ENCODE measurements around the gene CEACAM1. TPM values are rescaled to one million over a fixed set of nuclear protein-coding genes. Genes with fewer than 3 reads are reported as not detected.
"Not testable (repeated sequence)": the region's sequence is repeated elsewhere in the genome, so short reads cannot be mapped to it uniquely, and the experiment has no call there.

The CEACAM1 gene
- polyA plus RNA-seq, 4 donors = 16.3 to 54.2 (median 32.9) TPM

- Histone ChIP-seq H3K27ac (ENCODE audit: low read depth in 1 of 3, low read length in 2 of 3) (peak overlapping the region; percentile 87 to 94 (median 89)), H3K9me3 (ENCODE audit: control insufficient read depth in 2 of 2, insufficient read depth in 1 of 2, low read depth in 1 of 2, low read length in 1 of 2) (no peaks in the 10 kb centered on the region), H3K4me1 (ENCODE audit: control insufficient read depth in 3 of 3, insufficient read depth in 2 of 3, low read depth in 1 of 3, low read length in 2 of 3) (peaks cover 0 to 12% (median 5%) of the 10 kb centered on the region in 3 donors), H3K36me3 (ENCODE audit: control insufficient read depth in 3 of 3, insufficient read depth in 2 of 3, low read depth in 1 of 3, low read length in 3 of 3) (peaks cover 0 to 15% (median 5%) of the 10 kb centered on the region in 3 donors), H3K4me3 (ENCODE audit: low read depth in 1 of 3, low read length in 3 of 3) (peak overlapping the region in 2 of 3 donors; percentile 46 to 70), H3K27me3 (ENCODE audit: control insufficient read depth in 3 of 3, insufficient read depth in 3 of 3, low read length in 3 of 3) (no peaks in the 10 kb centered on the region)
- no peak for FAIRE-seq
- peak; percentile 87 to 89 for DNase-seq
- WGBS, 3 donors = 39 to 65% (median 53%) methylated on average over 3 of the region's 3 CpGs
Observed at GRCh38 chr19:42529248-42529764, 1.0 kb upstream of the CEACAM1 start.

GRCh38 chr19:42524943-42525342 lies 3.3 kb downstream of the CEACAM1 start:
- peaks cover 0 to 12% (median 5%) of the 10 kb centered on the region in 3 donors for H3K4me1 ChIP-seq (ENCODE audit: control insufficient read depth in 3 of 3, insufficient read depth in 2 of 3, low read depth in 1 of 3, low read length in 2 of 3)
- DNase-seq (peak; percentile 30 to 73), FAIRE-seq (no peak)
- H3K36me3 ChIP-seq (ENCODE audit: control insufficient read depth in 3 of 3, insufficient read depth in 2 of 3, low read depth in 1 of 3, low read length in 3 of 3) = peaks cover 0 to 43% (median 18%) of the 10 kb centered on the region in 3 donors
- peak overlapping the region in 1 of 3 donors; percentile 37 for H3K4me3 ChIP-seq (ENCODE audit: low read depth in 1 of 3, low read length in 3 of 3)
- WGBS, 3 donors = 54 to 74% (median 58%) methylated on average over 2 of the region's 2 CpGs
- no peak overlapping the region for H3K27ac ChIP-seq (ENCODE audit: low read depth in 1 of 3, low read length in 2 of 3)
- no peaks in the 10 kb centered on the region for H3K9me3 ChIP-seq (ENCODE audit: control insufficient read depth in 2 of 2, insufficient read depth in 1 of 2, low read depth in 1 of 2, low read length in 1 of 2)
- no peaks in the 10 kb centered on the region for H3K27me3 ChIP-seq (ENCODE audit: control insufficient read depth in 3 of 3, insufficient read depth in 3 of 3, low read length in 3 of 3)

GRCh38 chr19:42524250-42524649 lies 4.0 kb downstream of the CEACAM1 start:
- WGBS, 3 donors = 88 to 90% (median 89%) methylated on average over 5 of the region's 5 CpGs
- no peak for DNase-seq
- Histone ChIP-seq H3K27ac (ENCODE audit: low read depth in 1 of 3, low read length in 2 of 3) (no peak overlapping the region), H3K27me3 (ENCODE audit: control insufficient read depth in 3 of 3, insufficient read depth in 3 of 3, low read length in 3 of 3) (no peaks in the 10 kb centered on the region), H3K9me3 (ENCODE audit: control insufficient read depth in 2 of 2, insufficient read depth in 1 of 2, low read depth in 1 of 2, low read length in 1 of 2) (no peaks in the 10 kb centered on the region), H3K4me1 (ENCODE audit: control insufficient read depth in 3 of 3, insufficient read depth in 2 of 3, low read depth in 1 of 3, low read length in 2 of 3) (peaks cover 0 to 12% (median 5%) of the 10 kb centered on the region in 3 donors), H3K4me3 (ENCODE audit: low read depth in 1 of 3, low read length in 3 of 3) (peak overlapping the region in 1 of 3 donors; percentile 37), H3K36me3 (ENCODE audit: control insufficient read depth in 3 of 3, insufficient read depth in 2 of 3, low read depth in 1 of 3, low read length in 3 of 3) (peaks cover 0 to 49% (median 20%) of the 10 kb centered on the region in 3 donors)
- FAIRE-seq = no peak

DNA sequence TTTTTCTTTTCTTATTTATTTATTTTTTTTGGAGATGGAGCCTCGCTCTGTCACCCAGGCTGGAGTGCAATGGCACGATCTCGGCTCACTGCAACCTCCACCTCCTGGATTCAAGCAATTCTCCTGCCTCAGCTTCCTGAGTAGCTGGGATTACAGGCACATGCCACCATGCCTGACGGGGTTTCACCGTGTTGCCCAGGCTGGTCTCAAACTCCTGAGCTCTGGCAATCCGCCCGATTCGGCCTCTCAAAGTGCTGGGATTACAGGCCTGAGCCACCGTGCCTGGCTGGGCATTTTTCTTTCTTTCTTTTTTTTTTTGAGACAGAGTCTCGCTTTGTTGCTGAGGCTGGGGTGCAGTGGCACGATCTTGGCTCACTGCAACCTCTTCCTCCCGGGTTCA lies 6.0 kb downstream of the CEACAM1 start:
- not testable (repeated sequence) for DNase-seq; FAIRE-seq; H3K27me3 ChIP-seq (ENCODE audit: control insufficient read depth in 3 of 3, insufficient read depth in 3 of 3, low read length in 3 of 3); H3K4me3 ChIP-seq (ENCODE audit: low read depth in 1 of 3, low read length in 3 of 3); H3K4me1 ChIP-seq (ENCODE audit: control insufficient read depth in 3 of 3, insufficient read depth in 2 of 3, low read depth in 1 of 3, low read length in 2 of 3); H3K9me3 ChIP-seq (ENCODE audit: control insufficient read depth in 2 of 2, insufficient read depth in 1 of 2, low read depth in 1 of 2, low read length in 1 of 2); H3K27ac ChIP-seq (ENCODE audit: low read depth in 1 of 3, low read length in 2 of 3)
- H3K36me3 ChIP-seq (ENCODE audit: control insufficient read depth in 3 of 3, insufficient read depth in 2 of 3, low read depth in 1 of 3, low read length in 3 of 3) = peaks cover 0 to 58% (median 25%) of the 10 kb centered on the region in 3 donors
- 90 to 93% (median 93%) methylated on average over 12 of the region's 12 CpGs for WGBS, 3 donors

DNA sequence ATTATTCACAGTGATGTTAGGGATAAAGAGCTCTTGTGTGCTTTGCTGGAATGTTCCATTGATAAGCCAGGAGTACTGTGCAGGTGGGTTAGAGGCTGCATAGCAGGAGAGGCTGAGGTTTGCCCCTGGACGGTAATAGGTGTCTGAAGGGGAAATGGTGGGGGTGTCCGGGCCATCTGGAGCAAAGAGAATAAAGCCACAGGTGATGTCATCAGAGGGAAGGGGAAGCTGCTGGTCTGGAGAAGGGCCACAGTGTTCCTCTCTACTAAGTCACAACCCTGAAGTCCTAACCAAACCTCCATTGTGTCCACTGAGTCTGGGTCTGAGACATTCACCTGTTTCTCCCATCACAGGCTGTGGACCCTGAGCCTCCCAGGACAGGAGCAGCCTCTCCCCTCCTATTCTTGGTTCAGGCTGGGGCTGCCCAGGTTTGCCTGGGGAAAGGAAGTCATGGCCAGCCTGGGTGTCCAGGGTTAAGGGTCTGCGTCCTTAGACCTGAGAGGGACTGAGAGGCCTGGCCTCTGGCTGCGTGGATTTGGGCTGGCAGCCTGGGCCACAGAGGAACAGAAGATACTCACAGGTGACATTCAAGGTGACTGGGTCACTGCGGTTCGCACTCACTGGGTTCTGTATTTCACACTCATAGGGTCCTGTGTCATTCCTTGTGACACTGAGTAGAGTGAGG lies 6.8 kb downstream of the CEACAM1 start:
- WGBS, 3 donors = 84 to 91% (median 87%) methylated on average over 6 of the region's 6 CpGs

GRCh38 chr19:42519108-42519507 lies 9.2 kb downstream of the CEACAM1 start:
- 61 to 75% (median 74%) methylated on average over 3 of the region's 3 CpGs for WGBS, 3 donors
- no peaks in the 10 kb centered on the region for H3K9me3 ChIP-seq (ENCODE audit: control insufficient read depth in 2 of 2, insufficient read depth in 1 of 2, low read depth in 1 of 2, low read length in 1 of 2)
- no peaks in the 10 kb centered on the region for H3K27me3 ChIP-seq (ENCODE audit: control insufficient read depth in 3 of 3, insufficient read depth in 3 of 3, low read length in 3 of 3)
- DNase-seq = no peak
- H3K4me1 ChIP-seq (ENCODE audit: control insufficient read depth in 3 of 3, insufficient read depth in 2 of 3, low read depth in 1 of 3, low read length in 2 of 3) = no peaks in the 10 kb centered on the region
- no peak overlapping the region for H3K27ac ChIP-seq (ENCODE audit: low read depth in 1 of 3, low read length in 2 of 3)
- peaks cover 2 to 53% (median 31%) of the 10 kb centered on the region in 3 donors for H3K36me3 ChIP-seq (ENCODE audit: control insufficient read depth in 3 of 3, insufficient read depth in 2 of 3, low read depth in 1 of 3, low read length in 3 of 3)
- no peak overlapping the region for H3K4me3 ChIP-seq (ENCODE audit: low read depth in 1 of 3, low read length in 3 of 3)
- no peak for FAIRE-seq

More for the DNA sequence above, 6.8 kb downstream of the CEACAM1 start:
- FAIRE-seq = no peak
- H3K27ac ChIP-seq (ENCODE audit: low read depth in 1 of 3, low read length in 2 of 3) = no peak overlapping the region
- peaks cover 0 to 56% (median 25%) of the 10 kb centered on the region in 3 donors for H3K36me3 ChIP-seq (ENCODE audit: control insufficient read depth in 3 of 3, insufficient read depth in 2 of 3, low read depth in 1 of 3, low read length in 3 of 3)
- H3K9me3 ChIP-seq (ENCODE audit: control insufficient read depth in 2 of 2, insufficient read depth in 1 of 2, low read depth in 1 of 2, low read length in 1 of 2) = no peaks in the 10 kb centered on the region
- H3K4me3 ChIP-seq (ENCODE audit: low read depth in 1 of 3, low read length in 3 of 3) = no peak overlapping the region
- peaks cover 0 to 5% (median 0%) of the 10 kb centered on the region in 3 donors for H3K4me1 ChIP-seq (ENCODE audit: control insufficient read depth in 3 of 3, insufficient read depth in 2 of 3, low read depth in 1 of 3, low read length in 2 of 3)
- no peaks in the 10 kb centered on the region for H3K27me3 ChIP-seq (ENCODE audit: control insufficient read depth in 3 of 3, insufficient read depth in 3 of 3, low read length in 3 of 3)
- DNase-seq = no peak

- Histone ChIP-seq H3K36me3 (ENCODE audit: control insufficient read depth in 3 of 3, insufficient read depth in 2 of 3, low read depth in 1 of 3, low read length in 3 of 3) (peaks cover 2 to 47% (median 33%) of the 10 kb centered on the region in 3 donors), H3K27ac (ENCODE audit: low read depth in 1 of 3, low read length in 2 of 3) (no peak overlapping the region), H3K4me1 (ENCODE audit: control insufficient read depth in 3 of 3, insufficient read depth in 2 of 3, low read depth in 1 of 3, low read length in 2 of 3) (peaks cover 0 to 2% (median 0%) of the 10 kb centered on the region in 3 donors), H3K4me3 (ENCODE audit: low read depth in 1 of 3, low read length in 3 of 3) (no peak overlapping the region), H3K27me3 (ENCODE audit: control insufficient read depth in 3 of 3, insufficient read depth in 3 of 3, low read length in 3 of 3) (no peaks in the 10 kb centered on the region), H3K9me3 (ENCODE audit: control insufficient read depth in 2 of 2, insufficient read depth in 1 of 2, low read depth in 1 of 2, low read length in 1 of 2) (no peaks in the 10 kb centered on the region)
- FAIRE-seq = no peak
- 76 to 95% (median 93%) methylated on average over 2 of the region's 2 CpGs for WGBS, 3 donors
- DNase-seq = no peak
Observed at GRCh38 chr19:42516771-42517170, 11.5 kb downstream of the CEACAM1 start.

DNA sequence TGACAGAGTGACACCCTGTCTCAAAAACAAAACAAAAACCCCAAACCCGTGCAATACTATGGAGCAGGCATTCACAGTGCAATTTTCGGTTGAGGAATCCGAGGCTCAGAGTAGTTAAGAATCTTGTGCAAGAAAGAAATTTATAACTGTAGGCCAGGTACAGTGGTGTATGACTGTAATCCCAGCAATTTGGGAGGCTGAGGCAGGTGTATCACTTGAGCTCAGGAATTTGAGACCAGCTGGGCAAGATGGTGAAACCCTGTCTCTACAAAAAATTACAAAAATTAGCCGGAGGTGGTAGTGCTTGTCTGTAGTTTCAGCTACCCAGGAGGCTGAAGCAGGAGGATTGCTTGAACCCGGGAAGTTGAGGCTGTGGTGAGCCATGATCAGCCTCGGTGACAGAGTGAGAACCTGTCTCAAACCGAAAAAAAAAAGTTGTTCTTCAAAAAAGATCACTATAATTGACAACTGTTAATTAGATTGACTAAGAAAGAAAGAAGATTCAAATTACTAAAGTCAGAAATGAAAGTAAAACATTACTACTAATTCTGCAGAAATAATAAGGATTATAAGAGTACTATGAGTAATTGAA lies 12.9 kb downstream of the CEACAM1 start:
- Histone ChIP-seq H3K27ac (ENCODE audit: low read depth in 1 of 3, low read length in 2 of 3) (no peak overlapping the region), H3K9me3 (ENCODE audit: control insufficient read depth in 2 of 2, insufficient read depth in 1 of 2, low read depth in 1 of 2, low read length in 1 of 2) (no peaks in the 10 kb centered on the region), H3K4me1 (ENCODE audit: control insufficient read depth in 3 of 3, insufficient read depth in 2 of 3, low read depth in 1 of 3, low read length in 2 of 3) (peaks cover 0 to 2% (median 0%) of the 10 kb centered on the region in 3 donors), H3K27me3 (ENCODE audit: control insufficient read depth in 3 of 3, insufficient read depth in 3 of 3, low read length in 3 of 3) (no peaks in the 10 kb centered on the region), H3K4me3 (ENCODE audit: low read depth in 1 of 3, low read length in 3 of 3) (no peak overlapping the region), H3K36me3 (ENCODE audit: control insufficient read depth in 3 of 3, insufficient read depth in 2 of 3, low read depth in 1 of 3, low read length in 3 of 3) (peaks cover 2 to 42% (median 36%) of the 10 kb centered on the region in 3 donors)
- DNase-seq (no peak), FAIRE-seq (no peak)
- WGBS, 3 donors = 74 to 91% (median 82%) methylated on average over 7 of the region's 7 CpGs

All from small intestine (tissue), 7 donors.